ENCODE data around the gene ISG15.

ISG15 gene

DNA sequence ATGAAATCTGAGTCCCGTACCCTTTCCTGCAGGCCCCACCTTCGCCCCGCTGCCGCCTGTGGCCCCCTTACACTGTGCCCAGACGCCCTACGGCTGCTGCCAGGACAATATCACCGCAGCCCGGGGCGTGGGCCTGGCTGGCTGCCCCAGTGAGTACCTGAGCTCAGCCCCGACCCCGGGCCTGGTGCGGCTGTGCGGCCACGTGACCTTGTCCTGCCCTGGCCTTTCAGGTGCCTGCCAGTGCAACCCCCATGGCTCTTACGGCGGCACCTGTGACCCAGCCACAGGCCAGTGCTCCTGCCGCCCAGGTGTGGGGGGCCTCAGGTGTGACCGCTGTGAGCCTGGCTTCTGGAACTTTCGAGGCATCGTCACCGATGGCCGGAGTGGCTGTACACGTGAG is 31.8 kb downstream of the ISG15 start:
- H3K27ac ChIP-seq: no peak overlapping the region
- TF ChIP-seq ZFX (IDR thresholded peaks at IDR 0.05): no peak
- TF ChIP-seq, protein P1, sequence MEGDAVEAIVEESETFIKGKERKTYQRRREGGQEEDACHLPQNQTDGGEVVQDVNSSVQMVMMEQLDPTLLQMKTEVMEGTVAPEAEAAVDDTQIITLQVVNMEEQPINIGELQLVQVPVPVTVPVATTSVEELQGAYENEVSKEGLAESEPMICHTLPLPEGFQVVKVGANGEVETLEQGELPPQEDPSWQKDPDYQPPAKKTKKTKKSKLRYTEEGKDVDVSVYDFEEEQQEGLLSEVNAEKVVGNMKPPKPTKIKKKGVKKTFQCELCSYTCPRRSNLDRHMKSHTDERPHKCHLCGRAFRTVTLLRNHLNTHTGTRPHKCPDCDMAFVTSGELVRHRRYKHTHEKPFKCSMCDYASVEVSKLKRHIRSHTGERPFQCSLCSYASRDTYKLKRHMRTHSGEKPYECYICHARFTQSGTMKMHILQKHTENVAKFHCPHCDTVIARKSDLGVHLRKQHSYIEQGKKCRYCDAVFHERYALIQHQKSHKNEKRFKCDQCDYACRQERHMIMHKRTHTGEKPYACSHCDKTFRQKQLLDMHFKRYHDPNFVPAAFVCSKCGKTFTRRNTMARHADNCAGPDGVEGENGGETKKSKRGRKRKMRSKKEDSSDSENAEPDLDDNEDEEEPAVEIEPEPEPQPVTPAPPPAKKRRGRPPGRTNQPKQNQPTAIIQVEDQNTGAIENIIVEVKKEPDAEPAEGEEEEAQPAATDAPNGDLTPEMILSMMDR (conservative IDR thresholded peaks at IDR 0.05): no peak

GRCh38 chr1:1046243-1046642 is 32.9 kb downstream of the ISG15 start:
- no peak overlapping the region for H3K27ac ChIP-seq
- no peak for TF ChIP-seq ZFX (IDR thresholded peaks at IDR 0.05)

- no peak overlapping the region for H3K27ac ChIP-seq
- TF ChIP-seq, protein P1 (conservative IDR thresholded peaks at IDR 0.05): no peak
- TF ChIP-seq ZFX (IDR thresholded peaks at IDR 0.05): no peak
These were observed 33.5 kb downstream of the ISG15 start for GRCh38 chr1:1046767-1047166.

GRCh38 chr1:1047407-1047806 is 34.1 kb downstream of the ISG15 start:
- no peak overlapping the region for H3K27ac ChIP-seq
- TF ChIP-seq, protein P1 (conservative IDR thresholded peaks at IDR 0.05): no peak
- TF ChIP-seq ZFX (IDR thresholded peaks at IDR 0.05): no peak

- H3K27ac ChIP-seq: no peak overlapping the region
- no peak for TF ChIP-seq ZFX (IDR thresholded peaks at IDR 0.05)
- TF ChIP-seq, protein P1 (conservative IDR thresholded peaks at IDR 0.05): no peak
These were observed 34.7 kb downstream of the ISG15 start for GRCh38 chr1:1047963-1048362.

- no peak overlapping the region for H3K27ac ChIP-seq
- TF ChIP-seq ZFX (IDR thresholded peaks at IDR 0.05): no peak
- TF ChIP-seq, protein P1 (conservative IDR thresholded peaks at IDR 0.05): no peak
These were observed 35.5 kb downstream of the ISG15 start for GRCh38 chr1:1048765-1049164.

- TF ChIP-seq, protein P1 (conservative IDR thresholded peaks at IDR 0.05): no peak
- no peak for TF ChIP-seq ZFX (IDR thresholded peaks at IDR 0.05)
- no peak overlapping the region for H3K27ac ChIP-seq
These were observed 36.2 kb downstream of the ISG15 start for GRCh38 chr1:1049318-1050165.

DNA sequence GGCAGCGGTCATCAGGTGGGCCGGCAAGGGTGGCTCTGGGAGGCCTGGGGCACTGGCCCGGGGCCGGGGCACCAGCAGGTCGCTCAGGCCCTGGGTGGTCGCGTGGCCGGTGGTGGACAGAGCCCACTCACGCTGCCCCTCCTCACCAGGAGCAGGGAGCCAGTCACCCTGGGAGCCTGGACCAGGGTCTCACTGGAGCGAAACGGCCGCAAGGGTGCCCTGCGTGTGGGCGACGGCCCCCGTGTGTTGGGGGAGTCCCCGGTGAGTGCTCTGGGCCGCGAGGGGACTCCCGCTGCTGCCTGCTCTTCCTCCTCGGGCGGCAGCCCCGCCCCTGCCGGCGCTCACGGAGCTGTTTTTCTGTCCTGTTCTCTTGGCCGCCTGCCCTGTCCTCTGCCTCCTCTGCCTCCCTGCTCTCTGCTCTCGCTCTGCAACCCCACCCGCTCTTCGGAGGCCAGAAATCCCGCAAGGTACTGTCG is 37.3 kb downstream of the ISG15 start:
- no peak for TF ChIP-seq ZFX (IDR thresholded peaks at IDR 0.05)
- no peak overlapping the region for H3K27ac ChIP-seq

Measured in C4-2B (cell line).